K562 (cell line): ENCODE results near the gene IGF2BP3. TPM values are rescaled to one million over a fixed set of nuclear protein-coding genes. Genes with fewer than 3 reads are reported as not detected.

ENCODE experiments used
- ATAC-seq: fragments of 200-7000 bp; cut with Tn5 transposase; 3 replicates; pipeline ENCODE4 v1.9.1; 2020; ENCODE audit warnings: moderate library complexity
- BruUV-seq: library from RNA; stranded (reverse); fragments of 400-500 nt; replicated peaks from 2 replicates; lab custom pipeline; 2021; lab: Mats Ljungman, UMichigan
- CTCF ChIA-PET: fragments of 300-600 bp; formaldehyde crosslinking; extraction: SDS; loops from one replicate; lab custom pipeline; 2021; ENCODE audit warnings: low intra/inter-chr PET ratio; lab: Yijun Ruan, JAX
- POLR2A ChIA-PET: fragments of 300-600, 350-650 bp; sonication (Branson Sonifier 250); formaldehyde crosslinking; extraction: SDS; loops from one replicate; lab custom pipeline; 2021; ENCODE audit warnings: antibody characterized with exemption, inconsistent platforms; lab: Yijun Ruan, JAX
- DNase-seq, 4 experiments: peaks; one replicate each; pipeline versions ENCODE4 v3.0.0 to v3.0.0-alpha.2; 2011 to 2018; ENCODE audit warnings: low spot score in 3 of 4, mixed read lengths in 3 of 4; ENCODE audit errors: extremely low read depth in 1 of 4
- FAIRE-seq: peaks from 2 replicates; lab custom pipeline; 2011; peaks lifted over from hg19 to GRCh38; lab: Jason Lieb, UNC
- H2AFZ ChIP-seq: 2 replicates; pipeline ENCODE4 v1.6.0; 2011; ENCODE audit warnings: low read depth, low read length, control low read depth, inconsistent platforms
- H3K27ac ChIP-seq: fragments of 200-600 bp; 3 replicates; pipeline ENCODE4 v1.8.0; 2011; ENCODE audit warnings: low read depth, mild to moderate bottlenecking, control low read depth, inconsistent platforms, low read length, moderate library complexity, mixed read lengths; ENCODE audit errors: extremely low read depth
- H3K27me3 ChIP-seq, 2 experiments: fragments of 300-600 bp in 1 of 2; 2 replicates in 1 of 2; 3 replicates in 1 of 2; pipeline versions ENCODE4 v1.6.0 to v1.8.0; 2011; ENCODE audit warnings: inconsistent platforms in 2 of 2, low read length in 2 of 2, mild to moderate bottlenecking in 1 of 2, mixed read lengths in 1 of 2, moderate library complexity in 1 of 2; ENCODE audit not compliant: control insufficient read depth in 2 of 2, insufficient read depth in 2 of 2
- H3K36me3 ChIP-seq: fragments of 300-600 bp; 3 replicates; pipeline ENCODE4 v1.8.0; 2011; ENCODE audit warnings: mild to moderate bottlenecking, low read length, inconsistent platforms; ENCODE audit not compliant: control insufficient read depth, insufficient read depth
- H3K4me1 ChIP-seq, 2 experiments: fragments of 200-600 bp in 1 of 2; replicated peaks in 1 of 2; 2 replicates in 1 of 2; 3 replicates in 1 of 2; pipeline versions ENCODE4 v1.5.1 to v1.8.0; 2011; ENCODE audit warnings: inconsistent platforms in 2 of 2, low read length in 2 of 2, mild to moderate bottlenecking in 1 of 2, mixed read lengths in 1 of 2, moderate library complexity in 1 of 2; ENCODE audit not compliant: control insufficient read depth in 2 of 2, insufficient read depth in 2 of 2
- H3K4me2 ChIP-seq: 2 replicates; pipeline ENCODE4 v1.6.1; 2011; ENCODE audit warnings: low read length, control low read depth, inconsistent platforms, mixed read lengths; ENCODE audit not compliant: insufficient read depth
- H3K4me3 ChIP-seq: fragments of 200-600 bp; sonication (generic), shearing (Covaris generic); 2 replicates; pipeline ENCODE4 v1.5.1; 2016; ENCODE audit warnings: control low read depth, inconsistent platforms
- H3K79me2 ChIP-seq: fragments of 200-600 bp; 3 replicates; pipeline ENCODE4 v1.8.0; 2011; ENCODE audit warnings: low read length, inconsistent platforms; ENCODE audit not compliant: control insufficient read depth, insufficient read depth
- H3K9ac ChIP-seq, 2 experiments: 2 replicates each; pipeline versions ENCODE4 v1.6.0 to v1.6.1; 2011; ENCODE audit warnings: low read depth in 2 of 2, low read length in 2 of 2, control low read depth in 1 of 2, inconsistent platforms in 1 of 2, mild to moderate bottlenecking in 1 of 2, mixed read lengths in 1 of 2; ENCODE audit not compliant: insufficient read depth in 1 of 2
- H3K9me1 ChIP-seq: one replicate; pipeline ENCODE4 v1.6.0; 2011; ENCODE audit warnings: inconsistent platforms, mild to moderate bottlenecking, low read length, moderate library complexity; ENCODE audit not compliant: control insufficient read depth, insufficient read depth
- H3K9me3 ChIP-seq: replicated peaks from 2 replicates; pipeline ENCODE4 v1.5.1; 2011; ENCODE audit warnings: low read depth, low read length, inconsistent platforms; ENCODE audit not compliant: control insufficient read depth, insufficient read depth
- H4K20me1 ChIP-seq: replicated peaks from 2 replicates; pipeline ENCODE4 v1.6.1; 2011; ENCODE audit warnings: low read length, inconsistent platforms, mixed read lengths; ENCODE audit not compliant: control insufficient read depth, insufficient read depth
- KLF13 ChIP-seq: fragments of 450-650 bp; IDR thresholded peaks from 2 replicates; pipeline ENCODE4 v1.6.1; 2016; ENCODE audit warnings: missing genetic modification characterization, low read depth, mild to moderate bottlenecking, missing compliant biosample characterization, moderate library complexity, borderline replicate concordance
- ZNF512 ChIP-seq: IDR thresholded peaks from 2 replicates; pipeline ENCODE4 v1.6.1; 2016; ENCODE audit warnings: missing genetic modification characterization, missing compliant biosample characterization
- whole genome bisulfite sequencing: fragments of 100-300 bp; shearing (Covaris generic); methylation state at CpG from one replicate; pipeline ENCODE4 v1.1.6; 2016; ENCODE audit warnings: low coverage, mixed read lengths; ENCODE audit not compliant: insufficient coverage; ENCODE audit errors: missing lambda C conversion rate; 5-methylcytosine and 5-hydroxymethylcytosine counted together
- in situ Hi-C: fragments of 300-500 bp; cut with MboI; formaldehyde crosslinking; loops from 4 replicates; pipeline ENCODE4 v1.15.0; 2018; ENCODE audit warnings: inconsistent platforms, mixed read lengths
- intact Hi-C: fragments of 100-400 bp; cut with micrococcal nuclease; formaldehyde crosslinking; loops from 2 replicates; pipeline ENCODE4 v1.14.2; 2022
- polyA plus RNA-seq, 8 experiments: library from polyadenylated mRNA; depleted of rRNA in 4 of 8; stranded (reverse) in 5 of 8; unstranded in 3 of 8; fragments of >200 nt; fragmentation: Nextera tagmentation in 2 of 8; fragmentation: Illumina TruSeq in 1 of 8; extraction: Ambion mirVana in 2 of 8; extraction: Trizol in 1 of 8; gene quantifications; 2 replicates each; pipeline versions ENCODE4 v1.2.1 to v1.2.3, GENCODE V29; 2011 to 2014; ENCODE audit warnings: inconsistent platforms in 1 of 8, missing spikeins in 1 of 8
- total RNA-seq, 7 experiments: library from RNA; depleted of rRNA in 6 of 7; stranded (reverse); fragments of >200 nt in 6 of 7; fragmentation: Illumina TruSeq in 2 of 7; extraction: Trizol in 2 of 7; gene quantifications; 2 replicates each; pipeline versions ENCODE4 v1.2.1 to v1.2.3, GENCODE V29; 2011 to 2021; ENCODE audit warnings: low replicate concordance in 1 of 7

The IGF2BP3 gene
- total and polyA plus RNA-seq, 9 of the 15 experiments (the other 6 are each of a cell fraction or from before 2014, with no cell fraction given), result 8.4 to 88.1 (median 61.2) TPM

DNA sequence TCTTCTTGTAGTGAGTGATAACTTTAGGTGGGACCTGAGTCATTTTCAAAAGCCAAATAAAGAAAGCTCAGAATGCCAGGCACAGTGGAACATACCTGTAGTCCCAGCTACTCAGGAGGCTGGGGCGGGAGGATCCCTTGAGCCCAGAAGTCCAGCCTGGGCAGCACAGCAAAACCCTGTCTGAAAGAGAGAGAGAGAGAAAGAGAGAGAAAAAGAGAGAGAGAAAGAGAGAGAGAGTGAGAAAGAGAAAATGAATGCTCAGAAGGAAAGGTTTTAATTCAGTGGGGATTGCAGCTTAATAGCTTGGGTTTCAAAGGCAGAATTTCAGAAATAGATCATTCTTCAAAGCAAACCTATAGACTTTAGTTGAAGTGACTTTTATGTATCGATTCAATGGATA, 198.0 kb downstream of the IGF2BP3 start:
- H3K9me1 ChIP-seq, result no peaks in the 10 kb centered on the region
- no TSS peak for BruUV-seq
- H3K79me2 ChIP-seq, result no peaks in the 10 kb centered on the region
- peaks cover 0 to 10% of the 10 kb centered on the region in 2 experiments; a peak in 1 of 5 replicates for H3K27me3 ChIP-seq
- TF ChIP-seq ZNF512 (tag) (peak; percentile 41; the same call in 1 of the 2 replicates), KLF13 (tag) (no peak)
- no peak overlapping the region for H3K4me3 ChIP-seq
- in situ Hi-C loops, result loop anchor here (5.0 to 25.0 kb wide), 3 partner anchors 275 to 735 kb away; partner anchors contain the start of gene STK31
- ATAC-seq (no peak), DNase-seq (no peak), FAIRE-seq (no peak)
- no peaks in the 10 kb centered on the region for H4K20me1 ChIP-seq
- POLR2A ChIA-PET, result interaction anchor here (1.0 to 2.5 kb wide), 5 partner anchors 11 to 257 kb away, joined by 3 to 8 read pairs (median 6); partner anchors contain the start of genes KLHL7 and NUP42
- H3K4me2 ChIP-seq, result no peak overlapping the region
- WGBS, result 23% methylated on average over 2 of the region's 2 CpGs
- H3K9me3 ChIP-seq, result 0 out of 2 replicates have a peak, but pooled peaks cover 1% of the 10 kb centered on the region
- H3K27ac ChIP-seq, result no peak overlapping the region
- intact Hi-C loops, result loop anchor here (5.0 to 10.0 kb wide), 3 partner anchors 160 to 747 kb away; no protein-coding TSS in a partner anchor
- H2AFZ ChIP-seq, result no peak overlapping the region
- H3K36me3 ChIP-seq, result no peaks in the 10 kb centered on the region
- CTCF ChIA-PET, result interaction anchor here (0.9 kb wide), 1 partner anchor 272 kb away, joined by 7 read pairs; no protein-coding TSS in a partner anchor
- H3K4me1 ChIP-seq, result peaks cover 0 to 7% of the 10 kb centered on the region in 2 experiments; a peak in 3 of 5 replicates
- no peak overlapping the region for H3K9ac ChIP-seq
